BJ (cell line): ENCODE data around the gene STAB1. TPM values are rescaled to one million over a fixed set of nuclear protein-coding genes. Genes with fewer than 3 reads are reported as not detected.

Experiments
- CTCF ChIA-PET: fragments of 350-600 bp; formaldehyde crosslinking; extraction: SDS; loops from one replicate; lab custom pipeline; 2021; ENCODE audit warnings: antibody characterized with exemption, inconsistent platforms; lab: Yijun Ruan, JAX
- POLR2A ChIA-PET: fragments of 300-600 bp; sonication (Branson Sonifier 250); formaldehyde crosslinking; extraction: SDS; loops from one replicate; lab custom pipeline; 2021; ENCODE audit warnings: antibody characterized with exemption; lab: Charles Lee
- DNase-seq: peaks from one replicate; pipeline ENCODE4 v3.0.0-alpha.2; 2011; ENCODE audit warnings: low read depth
- H3K27me3 ChIP-seq: 2 replicates; pipeline ENCODE4 v1.6.0; 2011; ENCODE audit warnings: low read length; ENCODE audit not compliant: control insufficient read depth, insufficient read depth
- H3K36me3 ChIP-seq: 2 replicates; pipeline ENCODE4 v1.5.1; 2011; ENCODE audit warnings: low read length; ENCODE audit not compliant: control insufficient read depth, insufficient read depth
- H3K4me3 ChIP-seq: 2 replicates; pipeline ENCODE4 v1.5.1; 2011; ENCODE audit warnings: low read depth, mild to moderate bottlenecking, control low read depth, low read length
- polyA plus RNA-seq: library from polyadenylated mRNA; depleted of rRNA; stranded (reverse); fragments of >200 nt; gene quantifications from 2 replicates; pipeline ENCODE4 v1.2.3, GENCODE V29; 2011
- TF ChIP-seq, protein P1 (sequence below): IDR thresholded peaks from 2 replicates; pipeline ENCODE4 v1.5.1; 2011; ENCODE audit warnings: low read depth, mild to moderate bottlenecking, control low read depth, inconsistent platforms, low read length, moderate library complexity; ENCODE audit not compliant: insufficient read depth

Gene STAB1
- polyA plus RNA-seq, 1 experiment: 0.01 TPM

GRCh38 chr3:52488746-52489145 is 6.4 kb upstream of the STAB1 start:
- H3K27me3 ChIP-seq: no peaks in the 10 kb centered on the region
- H3K36me3 ChIP-seq: peaks cover 78% of the 10 kb centered on the region
- CTCF ChIA-PET: interaction anchor here (1.5 to 1.9 kb wide), 2 partner anchors 17 to 41 kb away, joined by 4 to 6 read pairs; no protein-coding TSS in a partner anchor
- TF ChIP-seq, protein P1, sequence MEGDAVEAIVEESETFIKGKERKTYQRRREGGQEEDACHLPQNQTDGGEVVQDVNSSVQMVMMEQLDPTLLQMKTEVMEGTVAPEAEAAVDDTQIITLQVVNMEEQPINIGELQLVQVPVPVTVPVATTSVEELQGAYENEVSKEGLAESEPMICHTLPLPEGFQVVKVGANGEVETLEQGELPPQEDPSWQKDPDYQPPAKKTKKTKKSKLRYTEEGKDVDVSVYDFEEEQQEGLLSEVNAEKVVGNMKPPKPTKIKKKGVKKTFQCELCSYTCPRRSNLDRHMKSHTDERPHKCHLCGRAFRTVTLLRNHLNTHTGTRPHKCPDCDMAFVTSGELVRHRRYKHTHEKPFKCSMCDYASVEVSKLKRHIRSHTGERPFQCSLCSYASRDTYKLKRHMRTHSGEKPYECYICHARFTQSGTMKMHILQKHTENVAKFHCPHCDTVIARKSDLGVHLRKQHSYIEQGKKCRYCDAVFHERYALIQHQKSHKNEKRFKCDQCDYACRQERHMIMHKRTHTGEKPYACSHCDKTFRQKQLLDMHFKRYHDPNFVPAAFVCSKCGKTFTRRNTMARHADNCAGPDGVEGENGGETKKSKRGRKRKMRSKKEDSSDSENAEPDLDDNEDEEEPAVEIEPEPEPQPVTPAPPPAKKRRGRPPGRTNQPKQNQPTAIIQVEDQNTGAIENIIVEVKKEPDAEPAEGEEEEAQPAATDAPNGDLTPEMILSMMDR: no peak
- H3K4me3 ChIP-seq: no peak overlapping the region
- no peak for DNase-seq
- POLR2A ChIA-PET: no interaction called here

DNA sequence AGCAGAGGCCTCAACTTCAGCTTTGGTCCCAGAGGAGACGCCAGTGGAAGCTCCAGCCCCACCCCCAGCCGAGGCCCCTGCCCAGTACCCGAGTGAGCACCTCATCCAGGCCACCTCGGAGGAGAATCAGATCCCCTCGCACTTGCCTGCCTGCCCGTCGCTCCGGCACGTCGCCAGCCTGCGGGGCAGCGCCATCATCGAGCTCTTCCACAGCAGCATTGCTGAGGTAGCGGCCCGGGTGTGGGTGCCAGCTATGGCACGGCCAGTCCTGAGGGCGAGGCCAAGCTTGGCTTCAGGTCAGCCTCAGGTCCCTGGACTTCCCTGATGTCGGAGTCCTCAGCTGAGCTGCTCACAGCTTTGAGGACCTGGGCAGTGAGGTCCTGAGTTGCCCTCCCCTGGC is 5.7 kb upstream of the STAB1 start:
- no peak for DNase-seq
- CTCF ChIA-PET: interaction anchor here (1.9 kb wide), 1 partner anchor 18 kb away, joined by 6 read pairs; no protein-coding TSS in a partner anchor
- Histone ChIP-seq H3K27me3 (no peaks in the 10 kb centered on the region), H3K4me3 (no peak overlapping the region), H3K36me3 (peaks cover 79% of the 10 kb centered on the region)
- POLR2A ChIA-PET: no interaction called here
- TF ChIP-seq, protein P1: no peak

DNA sequence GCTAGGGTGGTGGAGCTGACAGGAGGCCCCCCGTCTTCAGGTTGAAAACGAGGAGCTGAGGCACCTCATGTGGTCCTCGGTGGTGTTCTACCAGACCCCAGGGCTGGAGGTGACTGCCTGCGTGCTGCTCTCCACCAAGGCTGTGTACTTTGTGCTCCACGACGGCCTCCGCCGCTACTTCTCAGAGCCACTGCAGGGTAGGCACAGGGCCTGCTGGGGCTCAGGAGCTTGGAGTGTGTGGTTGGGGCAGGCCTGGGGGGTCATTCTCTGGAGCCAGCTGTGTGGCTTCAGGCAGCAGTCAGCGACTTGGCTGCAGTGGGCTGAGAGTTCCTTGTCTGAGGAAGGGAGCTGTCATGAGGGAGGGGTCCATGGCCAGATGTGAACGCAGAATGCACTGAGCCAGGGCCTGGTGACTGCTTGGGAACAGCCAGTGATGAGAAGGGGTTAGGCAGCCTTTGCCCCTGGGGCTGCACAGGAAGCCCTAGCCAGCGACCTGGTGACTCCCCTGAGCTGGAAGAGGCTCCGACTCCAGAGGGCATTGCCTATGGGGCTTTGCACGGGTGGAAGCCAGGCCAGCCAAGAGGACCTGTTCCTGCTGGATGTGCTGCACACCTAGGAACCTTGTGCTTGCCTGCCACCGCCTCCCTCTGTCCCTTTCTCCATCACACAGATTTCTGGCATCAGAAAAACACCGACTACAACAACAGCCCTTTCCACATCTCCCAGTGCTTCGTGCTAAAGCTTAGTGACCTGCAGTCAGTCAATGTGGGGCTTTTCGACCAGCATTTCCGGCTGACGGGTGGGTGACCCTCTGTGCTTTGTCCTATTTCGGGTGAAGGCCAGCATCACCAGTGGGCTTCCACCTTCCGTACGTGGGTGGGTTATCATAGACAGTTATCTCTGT is 4.9 kb upstream of the STAB1 start:
- H3K36me3 ChIP-seq: peaks cover 76% of the 10 kb centered on the region
- H3K27me3 ChIP-seq: no peaks in the 10 kb centered on the region
- POLR2A ChIA-PET: no interaction called here
- H3K4me3 ChIP-seq: no peak overlapping the region
- TF ChIP-seq, protein P1: no peak
- no peak for DNase-seq
- CTCF ChIA-PET: no interaction called here

DNA sequence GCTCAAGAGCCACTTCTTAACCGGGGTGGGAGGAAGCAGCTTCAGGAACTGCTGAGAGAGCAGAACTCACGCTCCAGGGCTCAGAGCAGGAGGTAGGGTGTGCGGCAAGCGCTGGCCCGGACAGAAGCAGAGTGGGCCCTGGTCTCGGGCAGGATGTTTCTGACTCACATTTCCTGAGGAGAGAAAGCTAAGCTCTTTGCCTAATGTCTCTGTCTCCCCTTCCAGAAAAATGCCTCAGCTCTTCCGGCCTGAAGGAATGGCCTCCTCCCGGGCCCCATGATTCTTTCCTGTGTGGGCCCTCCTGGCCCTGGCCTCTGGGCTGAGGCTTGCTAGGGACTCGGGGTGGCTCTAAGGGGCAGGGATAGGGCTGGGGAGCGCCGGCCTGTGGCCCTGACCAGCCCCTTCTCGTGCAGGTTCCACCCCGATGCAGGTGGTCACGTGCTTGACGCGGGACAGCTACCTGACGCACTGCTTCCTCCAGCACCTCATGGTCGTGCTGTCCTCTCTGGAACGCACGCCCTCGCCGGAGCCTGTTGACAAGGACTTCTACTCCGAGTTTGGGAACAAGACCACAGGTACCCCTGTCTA is 4.1 kb upstream of the STAB1 start:
- Histone ChIP-seq H3K4me3 (no peak overlapping the region), H3K36me3 (peaks cover 69% of the 10 kb centered on the region), H3K27me3 (no peaks in the 10 kb centered on the region)
- CTCF ChIA-PET: interaction anchor here (0.6 kb wide), 1 partner anchor 8 kb away, joined by 3 read pairs; no protein-coding TSS in a partner anchor
- TF ChIP-seq, protein P1: no peak
- POLR2A ChIA-PET: no interaction called here
- DNase-seq: no peak

- CTCF ChIA-PET: no interaction called here
- Histone ChIP-seq H3K4me3 (no peak overlapping the region), H3K36me3 (peaks cover 62% of the 10 kb centered on the region), H3K27me3 (no peaks in the 10 kb centered on the region)
- DNase-seq: no peak
- POLR2A ChIA-PET: no interaction called here
- TF ChIP-seq, protein P1: no peak
Measured at GRCh38 chr3:52492059-52492458, 3.1 kb upstream of the STAB1 start.
